ENCODE data around the gene ARHGEF2.

DNA sequence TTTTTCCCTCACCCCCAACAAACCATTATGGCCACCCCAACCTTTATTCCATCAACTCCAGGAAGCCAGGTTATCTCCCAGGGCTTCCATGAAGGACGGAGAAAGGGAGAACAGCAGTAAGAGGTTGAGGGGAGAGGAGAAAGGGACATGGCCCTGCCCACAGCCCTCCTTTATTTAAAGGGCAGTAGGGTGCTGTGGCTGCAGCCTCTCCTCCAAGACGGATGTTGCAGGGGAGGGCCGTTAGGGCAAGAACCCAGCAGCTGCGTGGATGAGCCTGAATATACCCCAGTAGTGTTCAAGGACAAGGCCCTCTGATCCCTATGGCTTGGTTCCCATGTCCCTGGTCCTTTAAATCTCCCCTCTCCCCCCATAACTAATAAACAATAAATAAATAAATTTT is 31.1 kb downstream of the ARHGEF2 start:
- TF ChIP-seq POLR2A (IDR thresholded peaks at IDR 0.05; ENCODE audit: low read length) (no peak), GATA1 (IDR thresholded peaks at IDR 0.05; ENCODE audit: low read depth, low read length) (no peak)
